HepG2 (cell line): ENCODE data around the gene DSTN. TPM values are rescaled to one million over a fixed set of nuclear protein-coding genes. Genes with fewer than 3 reads are reported as not detected.

Experiments
- ATAC-seq: fragments of 200-7000 bp; cut with Tn5 transposase; 3 replicates; pipeline ENCODE4 v1.9.1; 2020; ENCODE audit warnings: mild to moderate bottlenecking, moderate library complexity
- BruUV-seq: library from RNA; stranded (reverse); fragments of 400-500 nt; replicated peaks from 2 replicates; lab custom pipeline; 2021; lab: Mats Ljungman, UMichigan
- CTCF ChIA-PET: fragments of 300-600 bp; formaldehyde crosslinking; extraction: SDS; loops from one replicate; lab custom pipeline; 2021; ENCODE audit warnings: low total read pairs, inconsistent platforms, low intra/inter-chr PET ratio; lab: Yijun Ruan, JAX
- POLR2A ChIA-PET: fragments of 350-600 bp; sonication (Branson Sonifier 250); formaldehyde crosslinking; loops from one replicate; lab custom pipeline; 2020; ENCODE audit warnings: antibody characterized with exemption, inconsistent platforms; lab: Yijun Ruan, JAX
- DNase-seq: peaks from one replicate; pipeline ENCODE4 v3.0.0-alpha.2; 2015; ENCODE audit warnings: low spot score
- FAIRE-seq: peaks from 3 replicates; lab custom pipeline; 2011; peaks lifted over from hg19 to GRCh38; lab: Jason Lieb, UNC
- H2AFZ ChIP-seq: one replicate; pipeline ENCODE4 v1.6.1; 2011; ENCODE audit warnings: low read length, inconsistent platforms
- H3K27ac ChIP-seq: fragments of 300-600 bp; 3 replicates; pipeline ENCODE4 v1.8.0; 2011; ENCODE audit warnings: mixed run types, mild to moderate bottlenecking, mixed read lengths, low read length, inconsistent platforms; ENCODE audit not compliant: insufficient read depth; ENCODE audit errors: extremely low read length
- H3K27me3 ChIP-seq, 2 experiments: fragments of 200-600 bp in 1 of 2; 2 replicates in 1 of 2; 3 replicates in 1 of 2; pipeline versions ENCODE4 v1.6.0 to v1.8.0; 2011; ENCODE audit warnings: low read length in 2 of 2, mild to moderate bottlenecking in 2 of 2, moderate library complexity in 2 of 2, inconsistent platforms in 1 of 2; ENCODE audit not compliant: insufficient read depth in 2 of 2, control insufficient read depth in 1 of 2
- H3K36me3 ChIP-seq, 2 experiments: fragments of 200-600 bp in 1 of 2; replicated peaks in 1 of 2; 2 replicates in 1 of 2; 3 replicates in 1 of 2; pipeline versions ENCODE4 v1.5.1 to v1.8.0; 2011; ENCODE audit warnings: low read length in 2 of 2, inconsistent platforms in 1 of 2; ENCODE audit not compliant: insufficient read depth in 2 of 2, control insufficient read depth in 1 of 2
- H3K4me1 ChIP-seq: 2 replicates; pipeline ENCODE4 v1.5.1; 2012; ENCODE audit warnings: low read length, inconsistent platforms; ENCODE audit not compliant: insufficient read depth
- H3K4me2 ChIP-seq: 2 replicates; pipeline ENCODE4 v1.6.0; 2011; ENCODE audit warnings: low read depth, low read length, inconsistent platforms
- H3K4me3 ChIP-seq, 3 experiments: fragments of 200-600 bp in 1 of 3; sonication (generic), shearing (Covaris generic) in 1 of 3; replicated peaks in 1 of 3; 2 replicates each; pipeline ENCODE4 v1.5.1; 2011 to 2016; ENCODE audit warnings: low read length in 3 of 3, inconsistent platforms in 2 of 3, low read depth in 2 of 3, mild to moderate bottlenecking in 2 of 3, control low read depth in 1 of 3, mixed read lengths in 1 of 3; ENCODE audit not compliant: insufficient read depth in 1 of 3
- H3K79me2 ChIP-seq: one replicate; pipeline ENCODE4 v1.6.1; 2011; ENCODE audit warnings: low read length, inconsistent platforms; ENCODE audit not compliant: insufficient read depth
- H3K9ac ChIP-seq: 2 replicates; pipeline ENCODE4 v1.6.0; 2011; ENCODE audit warnings: mild to moderate bottlenecking, low read depth, low read length, inconsistent platforms; ENCODE audit not compliant: insufficient read depth
- H3K9me3 ChIP-seq: 2 replicates; pipeline ENCODE4 v1.5.1; 2012; ENCODE audit warnings: mild to moderate bottlenecking, low read length
- H4K20me1 ChIP-seq: 2 replicates; pipeline ENCODE4 v1.6.0; 2011; ENCODE audit warnings: inconsistent platforms, mild to moderate bottlenecking, low read length, moderate library complexity; ENCODE audit not compliant: insufficient read depth
- CEBPG ChIP-seq: IDR thresholded peaks from 2 replicates; pipeline ENCODE4 v1.6.1; 2016
- FOXM1 ChIP-seq: sonication (generic); formaldehyde crosslinking; IDR thresholded peaks from 2 replicates; pipeline ENCODE4 v1.5.0; 2020; ENCODE audit warnings: missing genetic modification reagents
- KLF6 ChIP-seq: IDR thresholded peaks from 2 replicates; pipeline ENCODE4 v1.8.0; 2016; ENCODE audit warnings: missing biosample characterization, missing genetic modification reagents
- KMT2A ChIP-seq: sonication (generic); formaldehyde crosslinking; IDR thresholded peaks from 2 replicates; pipeline ENCODE4 v1.4.0; 2020; ENCODE audit warnings: missing genetic modification reagents
- MTF1 ChIP-seq: sonication (generic); formaldehyde crosslinking; IDR thresholded peaks from 2 replicates; pipeline ENCODE4 v1.5.0; 2020; ENCODE audit warnings: missing genetic modification reagents
- NAIF1 ChIP-seq: sonication (generic); formaldehyde crosslinking; IDR thresholded peaks from 2 replicates; pipeline ENCODE4 v1.5.0; 2020; ENCODE audit warnings: mild to moderate bottlenecking, missing genetic modification reagents, borderline replicate concordance
- ONECUT2 ChIP-seq: sonication (generic); formaldehyde crosslinking; IDR thresholded peaks from 2 replicates; pipeline ENCODE4 v1.4.0; 2020; ENCODE audit warnings: missing genetic modification reagents
- PAX8 ChIP-seq: sonication (generic); formaldehyde crosslinking; IDR thresholded peaks from 2 replicates; pipeline ENCODE4 v1.8.0; 2022; ENCODE audit warnings: mild to moderate bottlenecking, missing genetic modification reagents, borderline replicate concordance
- TCF7 ChIP-seq: sonication (generic); IDR thresholded peaks from 2 replicates; pipeline ENCODE4 v1.6.1; 2016; ENCODE audit warnings: antibody characterized with exemption, low read depth
- ZFP36L2 ChIP-seq: sonication (generic); formaldehyde crosslinking; IDR thresholded peaks from 2 replicates; pipeline ENCODE4 v1.4.0; 2020; ENCODE audit warnings: missing genetic modification reagents
- ZFP91 ChIP-seq: sonication (generic); formaldehyde crosslinking; IDR thresholded peaks from 2 replicates; pipeline ENCODE4 v1.9.0; 2022; ENCODE audit warnings: missing genetic modification reagents, mild to moderate bottlenecking, borderline replicate concordance
- ZNF543 ChIP-seq: sonication (generic); formaldehyde crosslinking; IDR thresholded peaks from 2 replicates; pipeline ENCODE4 v1.4.0; 2020; ENCODE audit warnings: mild to moderate bottlenecking, missing genetic modification reagents
- ZNF614 ChIP-seq: IDR thresholded peaks from 2 replicates; pipeline ENCODE4 v1.6.1; 2018; ENCODE audit warnings: missing biosample characterization, missing genetic modification reagents, inconsistent platforms, borderline replicate concordance
- WGBS: methylation state at CpG from one replicate; pipeline ENCODE4 v1.1.6; 2017; ENCODE audit warnings: low lambda C conversion rate; 5-methylcytosine and 5-hydroxymethylcytosine counted together
- in situ Hi-C: cut with HindIII; loops from 2 replicates; pipeline ENCODE4 v1.10.0; 2017; ENCODE audit warnings: low pct_unique_long_range_greater_than_20kb; ENCODE audit not compliant: extremely low pct_ligation_motif_present
- intact Hi-C: fragments of 100-400 bp; cut with micrococcal nuclease; formaldehyde crosslinking; loops from one replicate; pipeline ENCODE4 v1.10.0; 2022; ENCODE audit not compliant: unreplicated experiment
- polyA plus RNA-seq, 8 experiments: library from polyadenylated mRNA; depleted of rRNA in 3 of 8; stranded (reverse) in 7 of 8; unstranded in 1 of 8; fragments of >200 nt; fragmentation: Illumina TruSeq in 4 of 8; extraction: Trizol in 4 of 8; gene quantifications; 2 replicates each; pipeline versions ENCODE4 v1.2.1 to v1.2.3, GENCODE V29; 2011 to 2016; ENCODE audit warnings: low read depth in 4 of 8, missing spikeins in 1 of 8, mixed read lengths in 1 of 8; ENCODE audit not compliant: insufficient read depth in 1 of 8
- total RNA-seq, 5 experiments: library from RNA; depleted of rRNA; stranded (reverse); fragments of >200 nt; fragmentation: Illumina TruSeq; extraction: Trizol; gene quantifications; 2 replicates each; pipeline ENCODE4 v1.2.3, GENCODE V29; 2016; ENCODE audit warnings: low read depth in 1 of 5
- TF ChIP-seq, protein P1 (sequence below), 2 experiments: sonication (generic) in 1 of 2; formaldehyde crosslinking in 1 of 2; IDR thresholded peaks; 2 replicates each; pipeline versions ENCODE4 v1.4.0 to v1.6.1; 2018 to 2020; ENCODE audit warnings: missing genetic modification reagents in 2 of 2, borderline replicate concordance in 1 of 2, low read depth in 1 of 2, mild to moderate bottlenecking in 1 of 2, missing biosample characterization in 1 of 2
- TF ChIP-seq, protein P2 (sequence below): sonication (generic); formaldehyde crosslinking; IDR thresholded peaks from 2 replicates; pipeline ENCODE4 v1.4.0; 2020; ENCODE audit warnings: mild to moderate bottlenecking, missing genetic modification reagents
- TF ChIP-seq, protein P3 (sequence below): IDR thresholded peaks from 2 replicates; pipeline ENCODE4 v1.6.1; 2016; ENCODE audit warnings: low read depth, borderline replicate concordance

The DSTN gene
- total and polyA plus RNA-seq, 2 of the 13 experiments (the other 11 are each of a cell fraction or from before 2014, with no cell fraction given), result 27.6 to 106 TPM

DNA sequence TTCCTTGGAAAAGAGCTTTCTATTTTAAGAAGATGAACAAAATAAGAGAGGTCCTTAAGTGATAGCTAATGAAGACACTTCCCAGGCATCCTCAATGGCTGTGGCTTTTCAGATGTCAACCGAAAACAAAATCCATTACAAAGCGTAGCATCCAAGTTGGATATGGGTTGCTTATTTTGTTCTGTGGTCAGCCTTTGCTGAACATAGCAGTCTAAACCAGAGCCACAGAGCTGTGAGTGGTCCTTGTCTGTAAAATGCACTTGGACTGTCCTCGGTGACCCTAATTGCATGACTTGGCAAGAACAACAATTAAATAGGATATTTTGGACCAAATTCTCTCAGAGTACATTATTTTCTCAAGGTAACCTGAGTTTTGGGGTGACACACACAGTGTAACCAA is 28.3 kb upstream of the DSTN start (continued):
- TF ChIP-seq, protein P1, sequence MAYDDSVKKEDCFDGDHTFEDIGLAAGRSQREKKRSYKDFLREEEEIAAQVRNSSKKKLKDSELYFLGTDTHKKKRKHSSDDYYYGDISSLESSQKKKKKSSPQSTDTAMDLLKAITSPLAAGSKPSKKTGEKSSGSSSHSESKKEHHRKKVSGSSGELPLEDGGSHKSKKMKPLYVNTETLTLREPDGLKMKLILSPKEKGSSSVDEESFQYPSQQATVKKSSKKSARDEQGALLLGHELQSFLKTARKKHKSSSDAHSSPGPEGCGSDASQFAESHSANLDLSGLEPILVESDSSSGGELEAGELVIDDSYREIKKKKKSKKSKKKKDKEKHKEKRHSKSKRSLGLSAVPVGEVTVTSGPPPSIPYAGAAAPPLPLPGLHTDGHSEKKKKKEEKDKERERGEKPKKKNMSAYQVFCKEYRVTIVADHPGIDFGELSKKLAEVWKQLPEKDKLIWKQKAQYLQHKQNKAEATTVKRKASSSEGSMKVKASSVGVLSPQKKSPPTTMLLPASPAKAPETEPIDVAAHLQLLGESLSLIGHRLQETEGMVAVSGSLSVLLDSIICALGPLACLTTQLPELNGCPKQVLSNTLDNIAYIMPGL (CRISPR knock-in tag; IDR thresholded peaks at IDR 0.05; ENCODE audit: borderline replicate concordance in 1 of 2, low read depth in 1 of 2), result no peak
- TF ChIP-seq CEBPG (no peak), ZNF614 (CRISPR knock-in tag) (no peak), ONECUT2 (CRISPR knock-in tag) (no peak), ZFP91 (CRISPR knock-in tag) (no peak)

DNA sequence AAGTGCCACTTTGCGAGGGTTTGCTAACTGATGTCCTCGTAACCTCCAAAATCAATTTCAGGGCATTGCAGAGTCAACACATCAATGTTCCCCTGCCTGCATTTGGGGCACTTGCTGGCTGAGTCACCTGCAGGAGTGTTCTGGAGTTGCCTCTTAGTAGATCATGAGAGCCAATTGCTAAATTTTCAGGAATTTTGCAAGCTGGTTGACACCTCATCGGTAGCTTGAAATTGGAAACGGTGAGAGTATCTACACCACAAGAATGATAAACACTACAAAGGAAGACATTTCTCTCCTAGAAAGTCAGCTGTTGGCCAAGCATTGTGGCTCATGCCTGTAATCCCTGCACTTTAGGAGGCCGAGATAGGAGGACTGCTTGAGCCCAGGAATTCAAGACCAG is 27.9 kb upstream of the DSTN start:
- CTCF ChIA-PET, result no interaction called here
- no TSS peak for BruUV-seq
- H3K36me3 ChIP-seq, result no peaks in the 10 kb centered on the region
- no peak overlapping the region for H2AFZ ChIP-seq
- H3K27me3 ChIP-seq, result peaks cover 0 to 3% of the 10 kb centered on the region in 2 experiments; a peak in 1 of 5 replicates
- H3K4me2 ChIP-seq, result no peak overlapping the region
- H3K27ac ChIP-seq, result no peak overlapping the region
- H3K9me3 ChIP-seq, result no peaks in the 10 kb centered on the region
- POLR2A ChIA-PET, result interaction anchor here (0.7 kb wide), 1 partner anchor 66 kb away, joined by 3 read pairs; no protein-coding TSS in a partner anchor
- ATAC-seq (no peak), DNase-seq (no peak), FAIRE-seq (no peak)
- H3K9ac ChIP-seq, result no peak overlapping the region
- in situ Hi-C loops, result no loop called here
- peaks cover 5% of the 10 kb centered on the region for H3K4me1 ChIP-seq
- WGBS, result 26% methylated on average over 5 of the region's 5 CpGs
- no peaks in the 10 kb centered on the region for H3K79me2 ChIP-seq
- H4K20me1 ChIP-seq, result no peaks in the 10 kb centered on the region
- intact Hi-C loops, result no loop called here
- H3K4me3 ChIP-seq, result no peak overlapping the region
- TF ChIP-seq KLF6 (CRISPR knock-in tag), result no peak
- TF ChIP-seq NAIF1 (CRISPR knock-in tag), result no peak
- no peak for TF ChIP-seq KMT2A (CRISPR knock-in tag)
- TF ChIP-seq ZFP36L2 (CRISPR knock-in tag), result no peak
- no peak for TF ChIP-seq TCF7
- TF ChIP-seq FOXM1 (CRISPR knock-in tag), result no peak
- TF ChIP-seq, protein P2, sequence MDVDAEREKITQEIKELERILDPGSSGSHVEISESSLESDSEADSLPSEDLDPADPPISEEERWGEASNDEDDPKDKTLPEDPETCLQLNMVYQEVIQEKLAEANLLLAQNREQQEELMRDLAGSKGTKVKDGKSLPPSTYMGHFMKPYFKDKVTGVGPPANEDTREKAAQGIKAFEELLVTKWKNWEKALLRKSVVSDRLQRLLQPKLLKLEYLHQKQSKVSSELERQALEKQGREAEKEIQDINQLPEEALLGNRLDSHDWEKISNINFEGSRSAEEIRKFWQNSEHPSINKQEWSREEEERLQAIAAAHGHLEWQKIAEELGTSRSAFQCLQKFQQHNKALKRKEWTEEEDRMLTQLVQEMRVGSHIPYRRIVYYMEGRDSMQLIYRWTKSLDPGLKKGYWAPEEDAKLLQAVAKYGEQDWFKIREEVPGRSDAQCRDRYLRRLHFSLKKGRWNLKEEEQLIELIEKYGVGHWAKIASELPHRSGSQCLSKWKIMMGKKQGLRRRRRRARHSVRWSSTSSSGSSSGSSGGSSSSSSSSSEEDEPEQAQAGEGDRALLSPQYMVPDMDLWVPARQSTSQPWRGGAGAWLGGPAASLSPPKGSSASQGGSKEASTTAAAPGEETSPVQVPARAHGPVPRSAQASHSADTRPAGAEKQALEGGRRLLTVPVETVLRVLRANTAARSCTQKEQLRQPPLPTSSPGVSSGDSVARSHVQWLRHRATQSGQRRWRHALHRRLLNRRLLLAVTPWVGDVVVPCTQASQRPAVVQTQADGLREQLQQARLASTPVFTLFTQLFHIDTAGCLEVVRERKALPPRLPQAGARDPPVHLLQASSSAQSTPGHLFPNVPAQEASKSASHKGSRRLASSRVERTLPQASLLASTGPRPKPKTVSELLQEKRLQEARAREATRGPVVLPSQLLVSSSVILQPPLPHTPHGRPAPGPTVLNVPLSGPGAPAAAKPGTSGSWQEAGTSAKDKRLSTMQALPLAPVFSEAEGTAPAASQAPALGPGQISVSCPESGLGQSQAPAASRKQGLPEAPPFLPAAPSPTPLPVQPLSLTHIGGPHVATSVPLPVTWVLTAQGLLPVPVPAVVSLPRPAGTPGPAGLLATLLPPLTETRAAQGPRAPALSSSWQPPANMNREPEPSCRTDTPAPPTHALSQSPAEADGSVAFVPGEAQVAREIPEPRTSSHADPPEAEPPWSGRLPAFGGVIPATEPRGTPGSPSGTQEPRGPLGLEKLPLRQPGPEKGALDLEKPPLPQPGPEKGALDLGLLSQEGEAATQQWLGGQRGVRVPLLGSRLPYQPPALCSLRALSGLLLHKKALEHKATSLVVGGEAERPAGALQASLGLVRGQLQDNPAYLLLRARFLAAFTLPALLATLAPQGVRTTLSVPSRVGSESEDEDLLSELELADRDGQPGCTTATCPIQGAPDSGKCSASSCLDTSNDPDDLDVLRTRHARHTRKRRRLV, result no peak
- TF ChIP-seq MTF1 (CRISPR knock-in tag), result no peak
- no peak for TF ChIP-seq ZNF543 (CRISPR knock-in tag)
- no peak for TF ChIP-seq PAX8
- TF ChIP-seq, protein P3, sequence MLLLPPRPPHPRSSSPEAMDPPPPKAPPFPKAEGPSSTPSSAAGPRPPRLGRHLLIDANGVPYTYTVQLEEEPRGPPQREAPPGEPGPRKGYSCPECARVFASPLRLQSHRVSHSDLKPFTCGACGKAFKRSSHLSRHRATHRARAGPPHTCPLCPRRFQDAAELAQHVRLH, result no peak
